GM19324 (cell line): ENCODE measurements around the gene NSFL1C.
A peak's percentile ranks its signal among the peaks of the same experiment; 100 is the strongest.
"Not testable (repeated sequence)": the region's sequence is repeated elsewhere in the genome, so short reads cannot be mapped to it uniquely, and the experiment has no call there.

Source experiments
- ATAC-seq: cut with Tn5 transposase; IDR thresholded peaks from one replicate; pipeline ENCODE4 v1.9.1; 2021; ENCODE audit warnings: mild to moderate bottlenecking, moderate library complexity; ENCODE audit not compliant: unreplicated experiment, low FRiP score

Gene NSFL1C

GRCh38 chr20:1466211-1467081 lies at the start of gene NSFL1C:
TSS of gene NSFL1C (minus strand) at chr20:1466849. CDS start at chr20:1466824, 25 bp downstream.
- ATAC-seq: peak; percentile 86

GRCh38 chr20:1513801-1514200 lies 47.2 kb upstream of the NSFL1C start:
- no peak for ATAC-seq

GRCh38 chr20:1509237-1509636 lies 42.6 kb upstream of the NSFL1C start:
- ATAC-seq: no peak

GRCh38 chr20:1508574-1508973 lies 41.9 kb upstream of the NSFL1C start:
- no peak for ATAC-seq

GRCh38 chr20:1507276-1507675 lies 40.6 kb upstream of the NSFL1C start:
- no peak for ATAC-seq

GRCh38 chr20:1505871-1506270 lies 39.2 kb upstream of the NSFL1C start:
- no peak for ATAC-seq

- ATAC-seq: no peak
Observed at GRCh38 chr20:1505361-1505760, 38.7 kb upstream of the NSFL1C start.

GRCh38 chr20:1503564-1504227 lies 37.0 kb upstream of the NSFL1C start:
- ATAC-seq: no peak

- ATAC-seq: no peak
Observed at GRCh38 chr20:1500496-1500895, 33.8 kb upstream of the NSFL1C start.

GRCh38 chr20:1499528-1500420 lies 33.1 kb upstream of the NSFL1C start:
- ATAC-seq: no peak

GRCh38 chr20:1497371-1497770 lies 30.7 kb upstream of the NSFL1C start:
- ATAC-seq: not testable (repeated sequence)

- no peak for ATAC-seq
Observed at GRCh38 chr20:1496930-1497329, 30.3 kb upstream of the NSFL1C start.

- no peak for ATAC-seq
Observed at GRCh38 chr20:1494436-1494835, 27.8 kb upstream of the NSFL1C start.

GRCh38 chr20:1493536-1493935 lies 26.9 kb upstream of the NSFL1C start:
- no peak for ATAC-seq

- ATAC-seq: no peak
Observed at GRCh38 chr20:1491860-1492642, 25.4 kb upstream of the NSFL1C start.

GRCh38 chr20:1491281-1491840 lies 24.7 kb upstream of the NSFL1C start, which contains the start of gene SIRPB2:
TSS of gene SIRPB2 (minus strand) at chr20:1491420. CDS start at chr20:1491359, 61 bp downstream.
- no peak for ATAC-seq

GRCh38 chr20:1490643-1491195 lies 24.1 kb upstream of the NSFL1C start:
- no peak for ATAC-seq

- no peak for ATAC-seq
Observed at GRCh38 chr20:1489764-1490436, 23.3 kb upstream of the NSFL1C start.

- no peak for ATAC-seq
Observed at GRCh38 chr20:1489325-1489724, 22.7 kb upstream of the NSFL1C start.
